Bronchial epithelial cell (primary cell): ENCODE data around the gene BROX. TPM values are rescaled to one million over a fixed set of nuclear protein-coding genes. Genes with fewer than 3 reads are reported as not detected.
"Not testable (repeated sequence)": the region's sequence is repeated elsewhere in the genome, so short reads cannot be mapped to it uniquely, and the experiment has no call there.

ENCODE experiments used
- DNase-seq: peaks from one replicate; pipeline ENCODE4 v3.0.0-alpha.2; 2010; ENCODE audit warnings: low read depth
- FAIRE-seq: peaks from 2 replicates; lab custom pipeline; 2011; peaks lifted over from hg19 to GRCh38; lab: Jason Lieb, UNC
- H3K27me3 ChIP-seq: 2 replicates; pipeline ENCODE4 v1.5.1; 2011; ENCODE audit warnings: low read length; ENCODE audit not compliant: control insufficient read depth, insufficient read depth
- H3K36me3 ChIP-seq: 2 replicates; pipeline ENCODE4 v1.5.1; 2011; ENCODE audit warnings: low read length; ENCODE audit not compliant: control insufficient read depth, insufficient read depth
- H3K4me3 ChIP-seq: 2 replicates; pipeline ENCODE4 v1.5.1; 2011; ENCODE audit warnings: mild to moderate bottlenecking, low read depth, low read length, control low read depth
- CTCF ChIP-seq: IDR thresholded peaks from 2 replicates; pipeline ENCODE4 v1.5.1; 2011; ENCODE audit warnings: mild to moderate bottlenecking, moderate library complexity, low read length, control low read depth, inconsistent platforms; ENCODE audit not compliant: insufficient read depth, severe bottlenecking
- total RNA-seq: library from RNA; depleted of rRNA; stranded (reverse); fragments of >200 nt; gene quantifications from 2 replicates; pipeline ENCODE4 v1.2.1, GENCODE V29; 2014

The BROX gene
- total RNA-seq, 1 donor from 2014 or later: 43.2 TPM

DNA sequence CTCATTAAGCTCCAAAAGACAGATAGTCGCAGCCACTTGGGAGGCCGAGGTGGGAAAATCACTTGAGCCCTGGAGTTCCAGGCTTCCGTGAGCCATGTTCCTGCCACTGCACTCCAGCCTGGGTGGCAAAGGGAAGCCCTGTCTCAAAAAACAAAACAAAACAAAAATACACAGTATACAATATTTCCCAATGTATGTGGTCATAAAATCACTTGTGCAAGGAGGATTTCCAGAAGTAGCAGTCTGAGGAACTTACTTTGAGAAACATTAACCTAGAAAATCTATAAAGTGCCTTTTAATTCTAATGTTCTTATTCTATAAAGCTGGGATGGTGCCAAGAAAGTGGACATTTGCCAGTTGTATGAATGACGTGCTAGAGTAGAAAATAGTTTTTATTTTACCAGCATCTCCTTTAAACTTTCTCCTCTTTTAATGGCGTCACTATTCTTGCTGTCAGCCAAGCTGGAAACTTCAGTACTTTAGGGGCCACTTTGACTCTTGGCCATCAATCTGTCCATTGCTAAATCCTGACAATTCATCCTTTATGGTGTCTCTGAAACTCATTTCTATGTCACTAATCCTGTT lies 47.2 kb downstream of the BROX start:
- no peak for TF ChIP-seq CTCF
- Histone ChIP-seq H3K36me3 (no peaks in the 10 kb centered on the region), H3K27me3 (no peaks in the 10 kb centered on the region), H3K4me3 (no peak overlapping the region)
- DNase-seq: no peak
- FAIRE-seq: no peak

DNA sequence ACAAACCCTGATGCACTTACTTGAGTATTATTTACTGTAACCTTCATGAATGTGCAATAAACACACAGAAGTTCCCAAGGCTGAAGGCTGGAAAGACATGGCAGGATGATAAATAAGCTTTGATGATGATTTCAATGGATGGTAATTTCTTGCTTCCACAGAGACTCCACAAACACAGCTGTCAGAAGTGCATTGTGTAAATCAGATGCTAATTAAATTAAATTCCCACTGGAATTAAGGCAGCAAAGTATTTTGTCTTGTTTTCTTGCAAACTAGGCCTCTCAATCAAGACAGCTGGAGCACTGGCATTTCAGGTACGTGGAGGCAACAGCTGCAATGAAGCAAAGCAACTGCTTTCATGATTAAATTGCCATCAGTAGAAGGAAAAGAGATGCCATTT lies 48.7 kb downstream of the BROX start:
- H3K36me3 ChIP-seq: no peaks in the 10 kb centered on the region
- no peak overlapping the region for H3K4me3 ChIP-seq
- no peaks in the 10 kb centered on the region for H3K27me3 ChIP-seq
- FAIRE-seq: no peak
- DNase-seq: no peak
- no peak for TF ChIP-seq CTCF

DNA sequence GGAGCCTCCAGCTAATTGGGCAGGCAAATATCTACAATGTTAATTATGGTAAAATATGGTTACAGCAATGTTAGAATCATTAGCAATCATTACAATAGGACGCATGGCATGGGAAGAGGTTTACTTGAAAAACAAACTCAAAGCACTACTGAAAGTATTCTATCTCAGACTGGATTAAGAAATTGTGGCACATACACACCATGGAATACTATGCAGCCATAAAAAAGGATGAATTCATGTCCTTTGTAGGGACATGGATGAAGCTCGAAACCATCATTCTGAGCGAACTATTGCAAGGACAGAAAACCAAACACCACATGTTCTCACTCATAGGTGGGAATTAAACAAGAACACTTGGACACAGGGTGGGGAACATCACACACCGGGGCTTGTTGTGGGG lies 49.8 kb downstream of the BROX start:
- DNase-seq, H3K4me3 ChIP-seq, H3K36me3 ChIP-seq, H3K27me3 ChIP-seq, FAIRE-seq: not testable (repeated sequence)

DNA sequence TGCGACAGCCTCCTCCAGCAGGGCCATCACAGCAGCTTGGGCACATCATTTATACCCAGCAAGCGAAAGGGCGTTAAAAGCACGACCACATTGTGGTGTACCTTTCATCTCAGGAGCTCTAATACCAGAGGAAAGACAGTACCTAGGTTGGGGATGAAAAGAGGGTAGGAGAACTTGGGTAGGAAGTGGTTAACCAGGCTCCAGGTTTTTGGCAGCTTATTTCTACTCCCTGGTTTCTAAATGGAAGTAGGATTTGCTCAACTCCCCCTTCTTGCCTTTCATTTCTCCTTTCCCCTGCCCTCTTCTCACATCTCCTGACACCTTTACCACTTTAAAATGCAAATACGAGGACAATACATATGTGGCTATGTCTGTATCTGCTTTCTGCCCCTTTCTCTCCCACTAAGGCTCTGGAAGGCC lies 54.8 kb downstream of the BROX start:
- no peak for TF ChIP-seq CTCF
- Histone ChIP-seq H3K4me3 (no peak overlapping the region), H3K27me3 (no peaks in the 10 kb centered on the region), H3K36me3 (no peaks in the 10 kb centered on the region)
- FAIRE-seq (no peak), DNase-seq (no peak)

DNA sequence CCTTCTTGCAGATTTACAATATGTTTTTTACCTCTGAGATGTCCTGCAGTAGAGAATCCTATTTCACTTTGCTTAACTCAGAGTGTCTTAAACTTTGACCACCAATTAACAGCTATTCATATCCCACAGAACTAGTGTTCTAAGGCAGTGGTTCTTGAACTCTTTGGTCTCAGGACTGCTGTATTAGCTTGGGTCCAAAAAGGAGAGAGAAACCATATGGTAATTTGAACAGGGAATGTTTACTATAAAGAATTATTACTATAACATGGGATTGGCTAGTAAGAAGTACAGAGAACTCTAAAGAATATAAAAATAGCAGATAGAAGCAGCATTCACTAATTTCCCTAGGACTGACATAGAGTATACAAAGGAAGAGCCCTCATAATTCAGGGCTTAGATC lies 56.2 kb downstream of the BROX start:
- no peaks in the 10 kb centered on the region for H3K36me3 ChIP-seq
- no peak for FAIRE-seq
- no peak for TF ChIP-seq CTCF

GRCh38 chr1:222769181-222769580 lies 56.8 kb downstream of the BROX start:
- Histone ChIP-seq H3K4me3 (no peak overlapping the region), H3K27me3 (no peaks in the 10 kb centered on the region), H3K36me3 (no peaks in the 10 kb centered on the region)
- DNase-seq (no peak), FAIRE-seq (no peak)
- no peak for TF ChIP-seq CTCF

More for the DNA sequence above, 56.2 kb downstream of the BROX start:
- no peak overlapping the region for H3K4me3 ChIP-seq
- H3K27me3 ChIP-seq: no peaks in the 10 kb centered on the region
- DNase-seq: no peak
